Nephron (organoid): ENCODE results near the gene IFI30.

Experiments
- H3K27ac Mint-ChIP-seq, 3 experiments: 2 replicates each; pipeline ENCODE4 v1.8.0; 2020; ENCODE audit warnings: mixed read lengths in 3 of 3, mild to moderate bottlenecking in 2 of 3, moderate library complexity in 1 of 3
- H3K27me3 Mint-ChIP-seq: 2 replicates; pipeline ENCODE4 v1.8.0; 2021; ENCODE audit warnings: low read depth, mild to moderate bottlenecking, moderate library complexity, mixed read lengths
- H3K36me3 Mint-ChIP-seq: 2 replicates; pipeline ENCODE4 v1.8.0; 2020; ENCODE audit warnings: low read depth, mixed read lengths
- H3K4me1 Mint-ChIP-seq: 2 replicates; pipeline ENCODE4 v1.8.0; 2020; ENCODE audit warnings: mixed read lengths
- H3K4me3 Mint-ChIP-seq, 3 experiments: 2 replicates each; pipeline ENCODE4 v1.8.0; 2020; ENCODE audit warnings: mild to moderate bottlenecking in 3 of 3, mixed read lengths in 3 of 3, moderate library complexity in 2 of 3
- H3K9me3 Mint-ChIP-seq: 2 replicates; pipeline ENCODE4 v1.8.0; 2020; ENCODE audit warnings: mixed read lengths
- TF ChIP-seq, protein P1 (sequence below), 3 experiments: fragments of 200-600 bp; sonication (generic); IDR thresholded peaks; one replicate each; pipeline ENCODE4 v1.5.0; 2021; ENCODE audit warnings: antibody characterized with exemption in 3 of 3; ENCODE audit not compliant: unreplicated experiment in 3 of 3

Gene IFI30

DNA sequence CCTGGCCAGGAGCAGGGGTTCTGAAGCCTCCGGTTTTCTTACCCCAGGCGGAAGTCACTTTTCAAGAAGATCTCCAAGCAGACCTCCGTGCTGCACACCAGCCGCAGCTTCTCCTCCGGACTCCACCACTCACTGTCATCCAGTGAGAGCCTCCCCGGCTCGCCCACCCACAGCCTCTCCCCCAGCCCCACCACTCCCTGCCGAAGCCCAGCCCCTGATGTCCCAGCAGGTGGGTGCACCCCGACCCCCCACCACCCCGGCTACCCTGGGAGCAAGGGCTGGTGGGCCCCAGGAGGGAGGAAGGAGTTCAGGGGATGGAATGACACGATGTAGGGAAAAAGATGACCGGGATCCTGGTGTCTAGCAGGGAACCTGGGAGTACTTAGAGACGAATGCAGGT is 26.2 kb upstream of the IFI30 start:
- TF ChIP-seq, protein P1, sequence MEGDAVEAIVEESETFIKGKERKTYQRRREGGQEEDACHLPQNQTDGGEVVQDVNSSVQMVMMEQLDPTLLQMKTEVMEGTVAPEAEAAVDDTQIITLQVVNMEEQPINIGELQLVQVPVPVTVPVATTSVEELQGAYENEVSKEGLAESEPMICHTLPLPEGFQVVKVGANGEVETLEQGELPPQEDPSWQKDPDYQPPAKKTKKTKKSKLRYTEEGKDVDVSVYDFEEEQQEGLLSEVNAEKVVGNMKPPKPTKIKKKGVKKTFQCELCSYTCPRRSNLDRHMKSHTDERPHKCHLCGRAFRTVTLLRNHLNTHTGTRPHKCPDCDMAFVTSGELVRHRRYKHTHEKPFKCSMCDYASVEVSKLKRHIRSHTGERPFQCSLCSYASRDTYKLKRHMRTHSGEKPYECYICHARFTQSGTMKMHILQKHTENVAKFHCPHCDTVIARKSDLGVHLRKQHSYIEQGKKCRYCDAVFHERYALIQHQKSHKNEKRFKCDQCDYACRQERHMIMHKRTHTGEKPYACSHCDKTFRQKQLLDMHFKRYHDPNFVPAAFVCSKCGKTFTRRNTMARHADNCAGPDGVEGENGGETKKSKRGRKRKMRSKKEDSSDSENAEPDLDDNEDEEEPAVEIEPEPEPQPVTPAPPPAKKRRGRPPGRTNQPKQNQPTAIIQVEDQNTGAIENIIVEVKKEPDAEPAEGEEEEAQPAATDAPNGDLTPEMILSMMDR (IDR thresholded peaks at IDR 0.05; ENCODE audit: unreplicated experiment in 3 of 3) = no peak
- Mint-ChIP-seq H3K4me1 (peaks cover 4% of the 10 kb centered on the region), H3K27me3 (no peaks in the 10 kb centered on the region), H3K36me3 (peaks cover 28% of the 10 kb centered on the region), H3K9me3 (no peaks in the 10 kb centered on the region), H3K27ac (no peak overlapping the region), H3K4me3 (no peak overlapping the region)

DNA sequence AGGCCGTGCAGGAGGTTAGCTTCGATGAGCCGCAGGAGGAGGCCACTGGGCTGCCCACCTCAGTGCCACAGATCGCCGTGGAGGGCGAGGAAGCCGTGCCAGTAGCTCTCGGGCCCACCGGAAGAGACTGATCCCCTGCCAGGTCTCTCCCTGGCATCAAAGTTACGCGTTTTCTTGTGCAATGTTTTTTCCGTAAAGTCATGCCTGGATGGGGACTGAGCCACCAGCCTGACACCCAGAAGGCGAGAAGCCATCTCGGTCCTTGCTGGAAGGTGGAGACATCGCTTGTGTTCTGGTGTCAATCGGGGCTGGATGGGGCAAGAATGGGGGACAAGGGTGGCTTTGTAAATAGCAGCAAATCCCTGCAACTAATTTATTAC is 24.0 kb upstream of the IFI30 start:
- Mint-ChIP-seq H3K4me1 (peaks cover 15% of the 10 kb centered on the region), H3K4me3 (no peak overlapping the region), H3K27me3 (no peaks in the 10 kb centered on the region), H3K36me3 (peaks cover 18% of the 10 kb centered on the region), H3K9me3 (no peaks in the 10 kb centered on the region), H3K27ac (no peak overlapping the region)
- TF ChIP-seq, protein P1 (IDR thresholded peaks at IDR 0.05; ENCODE audit: unreplicated experiment in 3 of 3) = no peak

DNA sequence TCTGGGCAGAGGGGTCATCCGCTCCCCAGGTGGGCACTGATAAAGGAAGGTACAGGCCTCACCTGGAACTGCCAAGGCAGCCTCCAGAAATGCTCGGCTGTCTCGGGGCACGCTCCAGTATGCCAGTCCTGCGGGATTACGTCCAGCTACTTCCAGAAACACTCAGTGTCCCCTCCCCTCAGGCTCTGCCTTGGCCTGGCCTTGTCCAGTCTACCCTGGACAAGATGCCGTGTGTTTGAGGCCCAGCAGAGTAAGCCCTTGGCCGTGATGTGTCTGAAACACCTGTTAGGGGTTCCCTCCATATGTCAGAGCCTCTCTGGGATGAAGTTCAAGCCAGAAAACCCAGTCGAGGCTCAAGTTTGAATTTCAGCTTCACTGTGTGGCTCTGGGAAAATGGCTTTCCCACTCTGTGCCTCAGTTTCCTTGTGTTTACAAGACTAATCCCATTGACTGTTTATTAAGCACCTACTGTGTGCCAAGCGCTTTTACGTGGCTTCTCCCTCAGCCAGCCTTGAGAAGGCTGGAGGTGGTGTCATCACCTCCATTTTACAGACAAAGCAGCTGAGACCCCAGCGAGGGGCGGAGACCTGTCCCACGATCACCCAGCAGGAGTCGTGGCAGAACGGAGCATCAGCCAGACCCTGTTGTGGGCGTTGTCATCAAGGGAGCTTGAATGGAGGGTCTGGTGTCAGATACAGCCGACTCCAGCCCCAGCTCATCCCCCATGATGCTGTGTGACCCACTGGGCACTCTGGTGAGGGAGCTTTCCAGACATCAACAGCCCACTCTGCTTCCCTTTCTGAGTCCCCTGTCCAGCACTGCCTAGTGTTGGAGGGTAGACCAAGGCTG is 22.6 kb upstream of the IFI30 start:
- Mint-ChIP-seq H3K36me3 (peaks cover 13% of the 10 kb centered on the region), H3K27ac (peak overlapping the region in 2 of 3 experiments; percentile 96 to 98)

DNA sequence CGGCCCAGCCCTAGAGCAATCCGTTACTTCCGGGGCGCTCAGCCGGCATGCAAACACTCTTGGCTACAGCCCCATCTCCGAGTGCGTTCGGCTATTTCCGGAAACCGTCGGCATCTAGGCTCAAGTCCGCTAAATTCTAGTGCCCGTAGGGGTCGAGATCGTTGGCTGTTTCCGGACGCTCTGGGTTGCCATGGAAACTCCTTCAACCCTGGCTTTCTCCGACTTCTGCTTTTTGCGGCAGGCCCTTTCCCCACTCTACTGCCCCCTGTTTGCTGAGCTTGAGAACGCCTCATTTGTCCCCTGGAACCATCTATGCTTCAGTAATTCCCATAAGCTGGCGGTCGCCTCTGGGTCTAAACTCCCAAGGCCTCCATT is 21.2 kb upstream of the IFI30 start:
- Mint-ChIP-seq H3K4me1 (peaks cover 23% of the 10 kb centered on the region), H3K27me3 (no peaks in the 10 kb centered on the region), H3K36me3 (peaks cover 11% of the 10 kb centered on the region), H3K9me3 (no peaks in the 10 kb centered on the region), H3K4me3 (peak overlapping the region; percentile 83 to 87 (median 86)), H3K27ac (peak overlapping the region; percentile 96 to 98 (median 97))
- TF ChIP-seq, protein P1 (IDR thresholded peaks at IDR 0.05; ENCODE audit: unreplicated experiment in 3 of 3) = peak; percentile 70 to 85 (median 80)

More for the DNA sequence above, 22.6 kb upstream of the IFI30 start:
- peaks cover 15% of the 10 kb centered on the region for H3K4me1 Mint-ChIP-seq
- TF ChIP-seq, protein P1 (IDR thresholded peaks at IDR 0.05; ENCODE audit: unreplicated experiment in 3 of 3) = no peak
- no peaks in the 10 kb centered on the region for H3K27me3 Mint-ChIP-seq
- H3K9me3 Mint-ChIP-seq = no peaks in the 10 kb centered on the region
- H3K4me3 Mint-ChIP-seq = peak overlapping the region; percentile 83 to 87 (median 86)

DNA sequence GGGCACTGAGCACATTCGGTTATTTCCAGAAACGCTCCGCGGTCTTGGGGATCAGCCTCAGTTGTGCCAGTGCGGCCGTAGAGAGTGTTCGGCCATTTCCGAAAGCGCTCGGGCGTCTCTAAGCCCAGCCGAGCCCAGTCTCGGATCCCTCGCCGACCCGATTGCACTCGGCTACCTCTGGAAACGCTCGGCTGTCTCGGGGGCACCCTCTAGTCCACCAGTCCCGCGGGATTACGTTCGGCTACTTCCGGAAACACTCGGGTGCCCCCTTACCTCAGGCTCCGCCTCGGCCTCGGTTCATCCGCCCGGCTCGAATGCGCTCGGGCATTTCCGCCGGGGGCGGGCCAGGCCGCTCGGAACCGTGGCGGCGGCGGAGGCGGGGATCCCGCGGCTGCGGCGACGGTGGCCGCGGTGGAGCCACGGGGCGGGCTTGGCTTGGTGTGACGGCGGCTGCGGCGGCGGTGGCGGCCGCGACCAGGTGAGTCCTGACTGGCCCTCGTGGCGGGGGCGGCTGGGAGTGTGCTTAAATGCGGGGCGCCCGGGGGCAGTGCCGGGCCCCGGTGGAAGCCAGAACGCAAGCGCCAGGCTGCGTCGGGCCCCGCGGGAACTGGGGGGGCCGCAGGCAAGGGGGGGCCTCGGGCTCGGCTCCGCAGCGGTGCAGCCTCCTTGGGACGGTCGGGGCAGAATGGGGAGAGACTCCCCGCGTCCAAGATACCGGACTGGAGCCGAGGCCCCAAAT is 20.6 kb upstream of the IFI30 start, which contains the start of gene PIK3R2:
PIK3R2 (plus strand) TSS at position 347 of the 739 bp plus-strand sequence. CDS start 2,717 bp downstream, outside the sequence.
- TF ChIP-seq, protein P1 (IDR thresholded peaks at IDR 0.05; ENCODE audit: unreplicated experiment in 3 of 3) = no peak
- Mint-ChIP-seq H3K27ac (peak within 1 kb of the TSS; percentile 96 to 98 (median 97)), H3K27me3 (no peaks in the 10 kb centered on the region), H3K9me3 (no peaks in the 10 kb centered on the region), H3K4me3 (peak within 1 kb of the TSS; percentile 87 to 91 (median 91)), H3K36me3 (peaks cover 8% of the 10 kb centered on the region), H3K4me1 (peaks cover 23% of the 10 kb centered on the region)
